HepG2 (cell line): Measurements from ENCODE around the gene MAB21L4. TPM values are rescaled to one million over a fixed set of nuclear protein-coding genes. Genes with fewer than 3 reads are reported as not detected.

Experiments
- ATAC-seq: fragments of 200-7000 bp; cut with Tn5 transposase; 3 replicates; pipeline ENCODE4 v1.9.1; 2020; ENCODE audit warnings: mild to moderate bottlenecking, moderate library complexity
- BruUV-seq: library from RNA; stranded (reverse); fragments of 400-500 nt; replicated peaks from 2 replicates; lab custom pipeline; 2021; lab: Mats Ljungman, UMichigan
- CTCF ChIA-PET: fragments of 300-600 bp; formaldehyde crosslinking; extraction: SDS; loops from one replicate; lab custom pipeline; 2021; ENCODE audit warnings: low total read pairs, inconsistent platforms, low intra/inter-chr PET ratio; lab: Yijun Ruan, JAX
- POLR2A ChIA-PET: fragments of 350-600 bp; sonication (Branson Sonifier 250); formaldehyde crosslinking; loops from one replicate; lab custom pipeline; 2020; ENCODE audit warnings: antibody characterized with exemption, inconsistent platforms; lab: Yijun Ruan, JAX
- DNase-seq: peaks from one replicate; pipeline ENCODE4 v3.0.0-alpha.2; 2015; ENCODE audit warnings: low spot score
- FAIRE-seq: peaks from 3 replicates; lab custom pipeline; 2011; peaks lifted over from hg19 to GRCh38; lab: Jason Lieb, UNC
- H2AFZ ChIP-seq: one replicate; pipeline ENCODE4 v1.6.1; 2011; ENCODE audit warnings: low read length, inconsistent platforms
- H3K27ac ChIP-seq: fragments of 300-600 bp; 3 replicates; pipeline ENCODE4 v1.8.0; 2011; ENCODE audit warnings: mixed run types, mild to moderate bottlenecking, mixed read lengths, low read length, inconsistent platforms; ENCODE audit not compliant: insufficient read depth; ENCODE audit errors: extremely low read length
- H3K27me3 ChIP-seq, 2 experiments: fragments of 200-600 bp in 1 of 2; 2 replicates in 1 of 2; 3 replicates in 1 of 2; pipeline versions ENCODE4 v1.6.0 to v1.8.0; 2011; ENCODE audit warnings: low read length in 2 of 2, mild to moderate bottlenecking in 2 of 2, moderate library complexity in 2 of 2, inconsistent platforms in 1 of 2; ENCODE audit not compliant: insufficient read depth in 2 of 2, control insufficient read depth in 1 of 2
- H3K36me3 ChIP-seq, 2 experiments: fragments of 200-600 bp in 1 of 2; replicated peaks in 1 of 2; 2 replicates in 1 of 2; 3 replicates in 1 of 2; pipeline versions ENCODE4 v1.5.1 to v1.8.0; 2011; ENCODE audit warnings: low read length in 2 of 2, inconsistent platforms in 1 of 2; ENCODE audit not compliant: insufficient read depth in 2 of 2, control insufficient read depth in 1 of 2
- H3K4me1 ChIP-seq: 2 replicates; pipeline ENCODE4 v1.5.1; 2012; ENCODE audit warnings: low read length, inconsistent platforms; ENCODE audit not compliant: insufficient read depth
- H3K4me2 ChIP-seq: 2 replicates; pipeline ENCODE4 v1.6.0; 2011; ENCODE audit warnings: low read depth, low read length, inconsistent platforms
- H3K4me3 ChIP-seq, 3 experiments: fragments of 200-600 bp in 1 of 3; sonication (generic), shearing (Covaris generic) in 1 of 3; replicated peaks in 1 of 3; 2 replicates each; pipeline ENCODE4 v1.5.1; 2011 to 2016; ENCODE audit warnings: low read length in 3 of 3, inconsistent platforms in 2 of 3, low read depth in 2 of 3, mild to moderate bottlenecking in 2 of 3, control low read depth in 1 of 3, mixed read lengths in 1 of 3; ENCODE audit not compliant: insufficient read depth in 1 of 3
- H3K79me2 ChIP-seq: one replicate; pipeline ENCODE4 v1.6.1; 2011; ENCODE audit warnings: low read length, inconsistent platforms; ENCODE audit not compliant: insufficient read depth
- H3K9ac ChIP-seq: 2 replicates; pipeline ENCODE4 v1.6.0; 2011; ENCODE audit warnings: mild to moderate bottlenecking, low read depth, low read length, inconsistent platforms; ENCODE audit not compliant: insufficient read depth
- H3K9me3 ChIP-seq: 2 replicates; pipeline ENCODE4 v1.5.1; 2012; ENCODE audit warnings: mild to moderate bottlenecking, low read length
- H4K20me1 ChIP-seq: 2 replicates; pipeline ENCODE4 v1.6.0; 2011; ENCODE audit warnings: inconsistent platforms, mild to moderate bottlenecking, low read length, moderate library complexity; ENCODE audit not compliant: insufficient read depth
- DR1 ChIP-seq: sonication (generic); formaldehyde crosslinking; IDR thresholded peaks from 2 replicates; pipeline ENCODE4 v1.8.0; 2021; ENCODE audit warnings: mild to moderate bottlenecking, missing genetic modification reagents, inconsistent platforms
- EEA1 ChIP-seq: sonication (generic); formaldehyde crosslinking; IDR thresholded peaks from 2 replicates; pipeline ENCODE4 v1.5.1; 2020; ENCODE audit warnings: mild to moderate bottlenecking, missing genetic modification reagents, borderline replicate concordance
- ETS1 ChIP-seq: sonication (generic); formaldehyde crosslinking; IDR thresholded peaks from 2 replicates; pipeline ENCODE4 v1.4.0; 2020; ENCODE audit warnings: missing genetic modification reagents
- RBM22 ChIP-seq: fragments of 200-400 bp; formaldehyde crosslinking; optimal IDR thresholded peaks from 2 replicates; pipeline ENCODE3; 2017; ENCODE audit warnings: mild to moderate bottlenecking, low read length, moderate library complexity
- RFXANK ChIP-seq: IDR thresholded peaks from 2 replicates; pipeline ENCODE4 v1.6.1; 2016
- SATB2 ChIP-seq: sonication (generic); formaldehyde crosslinking; IDR thresholded peaks from 2 replicates; pipeline ENCODE4 v1.5.0; 2020; ENCODE audit warnings: missing genetic modification reagents
- ZBTB26 ChIP-seq: IDR thresholded peaks from 2 replicates; pipeline ENCODE4 v1.6.1; 2016; ENCODE audit warnings: missing compliant biosample characterization, missing genetic modification reagents, borderline replicate concordance
- ZC3H4 ChIP-seq: sonication (generic); formaldehyde crosslinking; IDR thresholded peaks from 2 replicates; pipeline ENCODE4 v1.4.0; 2020; ENCODE audit warnings: missing genetic modification reagents, borderline replicate concordance
- ZNF446 ChIP-seq: sonication (generic); formaldehyde crosslinking; IDR thresholded peaks from 2 replicates; pipeline ENCODE4 v1.5.0; 2020; ENCODE audit warnings: mild to moderate bottlenecking, missing genetic modification reagents
- WGBS: methylation state at CpG from one replicate; pipeline ENCODE4 v1.1.6; 2017; ENCODE audit warnings: low lambda C conversion rate; 5-methylcytosine and 5-hydroxymethylcytosine counted together
- in situ Hi-C: cut with HindIII; loops from 2 replicates; pipeline ENCODE4 v1.10.0; 2017; ENCODE audit warnings: low pct_unique_long_range_greater_than_20kb; ENCODE audit not compliant: extremely low pct_ligation_motif_present
- intact Hi-C: fragments of 100-400 bp; cut with micrococcal nuclease; formaldehyde crosslinking; loops from one replicate; pipeline ENCODE4 v1.10.0; 2022; ENCODE audit not compliant: unreplicated experiment
- polyA plus RNA-seq, 8 experiments: library from polyadenylated mRNA; depleted of rRNA in 3 of 8; stranded (reverse) in 7 of 8; unstranded in 1 of 8; fragments of >200 nt; fragmentation: Illumina TruSeq in 4 of 8; extraction: Trizol in 4 of 8; gene quantifications; 2 replicates each; pipeline versions ENCODE4 v1.2.1 to v1.2.3, GENCODE V29; 2011 to 2016; ENCODE audit warnings: low read depth in 4 of 8, missing spikeins in 1 of 8, mixed read lengths in 1 of 8; ENCODE audit not compliant: insufficient read depth in 1 of 8
- total RNA-seq, 5 experiments: library from RNA; depleted of rRNA; stranded (reverse); fragments of >200 nt; fragmentation: Illumina TruSeq; extraction: Trizol; gene quantifications; 2 replicates each; pipeline ENCODE4 v1.2.3, GENCODE V29; 2016; ENCODE audit warnings: low read depth in 1 of 5

The MAB21L4 gene
- total and polyA plus RNA-seq, 2 of the 13 experiments (the other 11 are each of a cell fraction or from before 2014, with no cell fraction given) = 3.0 to 14.0 TPM

- no peak for TF ChIP-seq ETS1 (CRISPR knock-in tag)
- no peak for TF ChIP-seq DR1 (CRISPR knock-in tag)
- TF ChIP-seq ZC3H4 = no peak
- no peak for TF ChIP-seq SATB2
Observed at GRCh38 chr2:240930096-240930630, 34.2 kb upstream of the MAB21L4 start (continued).

- Histone ChIP-seq H3K9ac (no peak overlapping the region), H3K36me3 (no peaks in the 10 kb centered on the region), H3K9me3 (no peaks in the 10 kb centered on the region), H3K4me1 (peaks cover 10% of the 10 kb centered on the region; the same call in 1 of the 2 replicates), H2AFZ (no peak overlapping the region), H4K20me1 (no peaks in the 10 kb centered on the region), H3K4me2 (no peak overlapping the region), H3K79me2 (no peaks in the 10 kb centered on the region), H3K4me3 (no peak overlapping the region), H3K27ac (no peak overlapping the region), H3K27me3 (peaks cover 32 to 92% of the 10 kb centered on the region in 2 experiments)
- no peak for ATAC-seq
- DNase-seq = no peak
- CTCF ChIA-PET = no interaction called here
- WGBS = 15% methylated on average over 9 of the region's 10 CpGs
- TF ChIP-seq EEA1 (CRISPR knock-in tag) (no peak), RFXANK (no peak), ZBTB26 (no peak), ZNF446 (CRISPR knock-in tag) (no peak), RBM22 (no peak)
- POLR2A ChIA-PET = no interaction called here
- no TSS peak for BruUV-seq
- FAIRE-seq = no peak
- intact Hi-C loops (no loop called here), in situ Hi-C loops (no loop called here)
Observed at GRCh38 chr2:240929364-240930095, 33.6 kb upstream of the MAB21L4 start.
